NCI-H187 treated with DMSO at 0.1 percent for 48 hours (cell line): Measurements from ENCODE around the gene PTX4.

Source experiments
- DNase-seq: peaks from one replicate; lab custom pipeline; 2025; lab: John Stamatoyannopoulos, UW

PTX4 gene

GRCh38 chr16:1500465-1501150 is 11.9 kb upstream of the PTX4 start:
- DNase-seq = no peak

- no peak for DNase-seq
Measured at GRCh38 chr16:1499756-1500464, 11.2 kb upstream of the PTX4 start.

- no peak for DNase-seq
Measured at GRCh38 chr16:1498899-1499676, 10.3 kb upstream of the PTX4 start.

- no peak for DNase-seq
Measured at GRCh38 chr16:1497014-1497598, 8.4 kb upstream of the PTX4 start.

- DNase-seq = no peak
Measured at GRCh38 chr16:1496464-1496863, 7.7 kb upstream of the PTX4 start.

GRCh38 chr16:1495889-1496262 is 7.1 kb upstream of the PTX4 start:
- DNase-seq = no peak

GRCh38 chr16:1495211-1495888 is 6.6 kb upstream of the PTX4 start:
- DNase-seq = no peak

- no peak for DNase-seq
Measured at GRCh38 chr16:1494711-1495110, 6.0 kb upstream of the PTX4 start.

GRCh38 chr16:1494129-1494640 is 5.4 kb upstream of the PTX4 start:
- DNase-seq = no peak

- no peak for DNase-seq
Measured at GRCh38 chr16:1493746-1494094, 5.0 kb upstream of the PTX4 start.

GRCh38 chr16:1492923-1493745 is 4.4 kb upstream of the PTX4 start, which contains the start of gene TELO2:
TSS of gene TELO2 (plus strand) at chr16:1493360. CDS start at chr16:1494282, 922 bp downstream.
- peak; percentile 24 for DNase-seq

- no peak for DNase-seq
Measured at GRCh38 chr16:1492082-1492922, 3.6 kb upstream of the PTX4 start.

- DNase-seq = no peak
Measured at GRCh38 chr16:1491327-1491726, 2.6 kb upstream of the PTX4 start.

GRCh38 chr16:1489077-1489476 is 333 bp upstream of the PTX4 start:
- DNase-seq = no peak

GRCh38 chr16:1488054-1488601 is 616 bp downstream of the PTX4 start:
- DNase-seq = no peak

GRCh38 chr16:1487395-1488053 is 1.2 kb downstream of the PTX4 start:
- no peak for DNase-seq

GRCh38 chr16:1486551-1487390 is 2.0 kb downstream of the PTX4 start:
- no peak for DNase-seq

GRCh38 chr16:1485847-1486496 is 2.8 kb downstream of the PTX4 start:
- DNase-seq = no peak
